EH (cell line): ENCODE results near the gene NANOS3.

Experiments used
- DNase-seq: peaks from one replicate; pipeline ENCODE4 v3.0.0-alpha.2; 2015; ENCODE audit warnings: low read depth

NANOS3 gene

DNA sequence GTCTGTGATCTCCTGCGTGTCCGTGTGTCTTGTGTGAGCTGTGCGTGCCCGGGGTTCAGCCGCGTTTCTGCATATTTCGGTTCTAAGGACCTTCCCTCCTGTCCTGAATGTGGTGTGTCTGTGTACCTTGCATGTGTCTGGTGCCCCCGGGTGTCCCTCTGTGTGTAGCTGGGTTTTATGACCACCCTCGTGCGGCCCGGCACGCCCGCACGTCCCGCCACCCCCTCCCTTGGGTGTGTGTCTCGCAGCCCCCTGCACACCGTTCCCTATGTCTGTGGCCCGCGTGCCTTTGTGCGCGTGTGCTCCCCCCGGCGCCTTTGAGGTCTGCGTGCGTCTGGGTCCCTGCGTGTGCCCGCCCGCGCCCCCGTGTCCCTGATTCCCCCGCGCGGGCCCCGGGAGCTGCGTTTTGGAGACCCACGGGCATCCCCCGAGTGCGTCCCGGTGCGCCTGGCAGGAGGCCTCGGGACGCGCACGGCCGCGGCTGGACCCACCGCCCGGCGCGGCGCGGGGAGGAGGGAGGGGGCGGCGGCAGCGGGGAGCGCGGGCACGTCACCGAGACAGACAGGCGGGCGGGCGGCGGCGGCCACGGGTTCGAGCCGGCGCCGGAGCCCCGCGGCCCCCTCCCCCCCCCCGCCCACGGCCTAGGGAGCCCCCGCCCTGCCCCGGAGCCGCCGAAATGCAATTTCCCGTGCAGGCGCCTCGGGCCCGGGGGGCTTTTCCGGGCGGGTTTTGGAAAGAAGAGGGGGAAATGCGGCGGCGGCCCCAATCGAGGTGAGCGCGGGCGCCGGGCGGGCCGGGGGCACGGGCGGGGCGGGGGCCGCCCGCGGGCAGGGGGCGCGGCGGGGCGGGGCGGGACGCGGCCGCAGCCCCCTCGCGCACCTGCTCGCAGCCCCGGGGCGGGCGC is 12.0 kb upstream of the NANOS3 start:
- DNase-seq = no peak

DNA sequence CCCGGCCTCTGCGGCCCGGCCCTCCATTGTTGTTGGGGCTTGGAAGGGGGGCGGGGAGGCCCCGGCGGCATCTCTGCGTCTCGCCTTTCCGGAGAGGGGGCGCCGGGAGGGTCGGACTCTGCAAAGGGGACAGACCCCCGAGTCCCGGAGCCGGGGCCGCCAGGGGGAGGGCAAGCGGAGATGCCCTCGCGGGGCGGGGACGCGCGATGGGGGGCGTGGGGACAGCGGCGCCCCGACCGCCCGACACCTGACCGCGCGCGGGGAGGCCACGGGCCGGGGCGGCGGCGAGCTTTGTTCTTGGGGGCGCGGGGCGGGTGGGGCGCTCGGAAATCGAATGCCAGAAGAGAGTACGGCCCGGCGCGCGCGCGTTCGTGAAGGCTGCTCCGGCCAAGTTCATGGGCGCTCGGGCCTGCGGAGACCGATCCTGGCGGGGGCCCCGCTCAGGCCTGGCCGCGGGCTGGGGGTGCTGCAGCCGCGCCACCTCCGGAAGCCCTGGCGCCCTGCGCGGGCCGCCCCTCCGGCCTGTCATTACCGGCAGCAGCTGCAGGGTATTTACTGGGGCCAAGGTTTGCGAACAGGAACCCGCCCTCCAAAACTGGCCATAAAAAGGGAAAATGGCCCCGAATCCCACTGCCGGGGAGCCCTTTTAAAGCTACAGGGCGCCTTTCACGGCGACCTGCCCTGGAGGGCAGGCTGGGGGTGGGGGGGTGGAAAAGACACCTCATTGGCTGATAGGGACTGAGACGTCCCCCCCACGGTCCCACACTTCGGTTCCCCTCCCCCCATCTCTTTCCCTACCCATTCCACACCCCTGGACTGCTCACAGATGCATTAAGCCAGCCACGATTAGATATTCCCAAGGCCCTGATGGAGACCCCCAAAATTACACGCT is 11.1 kb upstream of the NANOS3 start:
- DNase-seq = no peak

GRCh38 chr19:13866463-13867046 is 10.4 kb upstream of the NANOS3 start:
- DNase-seq = no peak

GRCh38 chr19:13868663-13869062 is 8.3 kb upstream of the NANOS3 start:
- no peak for DNase-seq

DNA sequence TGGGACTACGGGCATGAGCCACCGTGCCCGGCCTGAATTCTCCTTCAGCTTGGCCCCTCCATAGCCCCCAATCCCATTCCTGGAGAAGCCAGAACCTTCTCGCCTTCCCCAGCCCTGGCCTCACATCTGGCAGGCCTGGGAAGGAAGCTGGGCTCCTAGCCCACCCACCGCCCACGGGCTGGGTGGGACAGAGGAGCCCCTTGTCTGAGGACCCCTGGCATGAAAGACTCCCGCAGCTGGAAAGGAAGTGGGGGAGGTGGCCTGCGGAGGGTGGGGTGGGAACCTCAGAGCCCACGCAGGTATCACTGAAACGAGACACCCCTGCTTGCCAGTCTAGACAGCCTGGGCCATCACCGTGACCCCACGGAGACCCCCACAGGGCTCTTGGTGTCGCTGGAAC is 7.7 kb upstream of the NANOS3 start:
- DNase-seq = no peak

- no peak for DNase-seq
These were observed 6.1 kb upstream of the NANOS3 start for GRCh38 chr19:13870873-13871272.

DNA sequence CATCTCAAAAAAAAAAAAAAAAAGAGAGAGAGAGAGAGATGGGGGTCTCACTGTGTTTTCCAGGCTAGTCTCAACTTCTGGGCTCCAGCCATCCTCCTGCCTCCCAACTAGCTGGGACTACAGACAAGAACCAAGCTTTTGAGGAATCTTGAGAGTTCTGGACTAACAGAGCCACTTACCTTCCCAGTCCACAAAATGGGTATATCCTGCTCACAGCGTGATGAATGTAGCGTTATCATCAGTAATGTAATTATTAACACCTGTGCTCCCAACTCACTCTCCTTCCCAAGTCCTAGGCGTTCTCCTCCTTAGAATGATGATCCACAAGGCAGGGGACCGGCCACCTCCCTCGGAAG is 4.6 kb upstream of the NANOS3 start:
- DNase-seq = no peak

DNA sequence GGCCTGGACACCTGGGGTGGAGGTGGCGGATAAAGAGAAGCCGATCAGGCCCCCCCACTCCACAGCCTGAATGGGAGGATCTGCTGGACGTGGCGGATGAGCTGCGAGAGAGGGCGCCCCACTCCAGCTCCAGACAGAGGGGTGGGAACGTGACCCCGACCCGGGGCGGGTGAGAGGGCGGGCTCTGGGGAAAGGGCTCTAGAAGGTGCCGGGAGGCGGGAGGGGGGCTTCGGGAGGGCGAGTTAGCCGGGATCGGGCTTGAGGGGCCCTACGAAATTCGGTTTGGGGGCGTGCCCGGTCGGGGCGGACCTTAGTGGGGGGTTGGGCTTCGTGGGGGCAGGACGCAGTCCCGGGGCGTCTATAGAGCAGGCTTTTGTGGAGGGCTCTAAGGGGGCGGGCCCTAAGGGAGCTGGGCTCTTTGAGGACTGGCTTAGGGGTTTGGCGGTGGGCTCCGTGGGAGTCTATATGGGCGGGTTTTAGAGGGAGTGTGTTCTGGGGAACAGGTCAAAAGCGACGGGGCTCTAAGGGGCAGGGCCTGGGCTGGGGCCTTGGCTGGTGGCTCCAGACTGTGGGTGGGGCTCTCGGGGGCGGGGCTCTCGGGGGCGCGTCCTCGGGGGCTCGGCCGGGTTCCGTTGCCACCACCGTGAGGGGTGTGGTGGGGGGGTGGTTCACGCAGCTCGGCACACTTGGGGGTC is 4.1 kb upstream of the NANOS3 start:
- no peak for DNase-seq

GRCh38 chr19:13873834-13874515 is 3.0 kb upstream of the NANOS3 start:
- DNase-seq = peak; percentile 54

DNA sequence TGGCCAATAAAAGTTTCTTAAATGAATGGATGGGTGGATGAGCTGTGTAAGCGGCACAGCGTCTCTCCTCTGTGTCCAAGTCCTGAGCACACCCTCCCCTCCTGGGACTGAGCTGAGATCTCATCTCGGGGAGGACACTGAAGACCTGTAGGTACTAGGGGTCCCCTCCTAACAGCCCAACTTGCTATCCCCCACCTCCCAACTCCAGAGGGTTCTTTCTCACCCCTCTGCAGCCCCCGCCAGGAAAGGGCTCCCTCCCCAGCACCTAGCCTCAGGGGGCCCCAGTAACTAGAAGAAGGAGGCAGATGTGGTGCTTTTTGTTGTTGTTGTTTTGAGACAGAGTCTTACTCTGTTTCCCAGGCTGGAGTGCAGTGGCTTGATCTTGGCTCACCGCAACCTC is 1.1 kb upstream of the NANOS3 start:
- no peak for DNase-seq

GRCh38 chr19:13877303-13877702 is 369 bp downstream of the NANOS3 start:
- no peak for DNase-seq

GRCh38 chr19:13880059-13881043 is 3.4 kb downstream of the NANOS3 start:
- DNase-seq = peak; percentile 96

DNA sequence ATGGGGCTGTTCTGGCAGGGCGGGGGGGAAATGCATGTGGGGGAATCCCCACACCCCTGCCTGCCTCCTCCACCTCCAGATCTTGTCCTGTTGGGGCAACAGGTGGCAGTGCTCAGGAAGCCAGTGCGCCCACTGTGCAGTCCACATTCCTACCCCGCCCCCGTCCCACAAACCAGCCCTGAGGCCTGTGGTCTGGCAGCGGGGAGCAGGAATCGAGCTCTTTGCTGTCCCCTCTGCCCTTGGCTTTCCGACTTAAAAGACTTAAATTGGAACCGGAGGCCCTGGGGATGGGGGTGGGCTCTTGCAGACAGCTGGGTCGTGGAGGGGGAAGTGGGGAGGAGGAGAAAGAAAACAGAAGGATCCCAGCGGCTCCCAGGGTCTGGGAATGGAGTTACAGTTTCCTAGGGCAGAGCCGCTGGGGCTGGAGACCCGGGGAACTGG is 4.3 kb downstream of the NANOS3 start:
- DNase-seq = peak; percentile 40

DNA sequence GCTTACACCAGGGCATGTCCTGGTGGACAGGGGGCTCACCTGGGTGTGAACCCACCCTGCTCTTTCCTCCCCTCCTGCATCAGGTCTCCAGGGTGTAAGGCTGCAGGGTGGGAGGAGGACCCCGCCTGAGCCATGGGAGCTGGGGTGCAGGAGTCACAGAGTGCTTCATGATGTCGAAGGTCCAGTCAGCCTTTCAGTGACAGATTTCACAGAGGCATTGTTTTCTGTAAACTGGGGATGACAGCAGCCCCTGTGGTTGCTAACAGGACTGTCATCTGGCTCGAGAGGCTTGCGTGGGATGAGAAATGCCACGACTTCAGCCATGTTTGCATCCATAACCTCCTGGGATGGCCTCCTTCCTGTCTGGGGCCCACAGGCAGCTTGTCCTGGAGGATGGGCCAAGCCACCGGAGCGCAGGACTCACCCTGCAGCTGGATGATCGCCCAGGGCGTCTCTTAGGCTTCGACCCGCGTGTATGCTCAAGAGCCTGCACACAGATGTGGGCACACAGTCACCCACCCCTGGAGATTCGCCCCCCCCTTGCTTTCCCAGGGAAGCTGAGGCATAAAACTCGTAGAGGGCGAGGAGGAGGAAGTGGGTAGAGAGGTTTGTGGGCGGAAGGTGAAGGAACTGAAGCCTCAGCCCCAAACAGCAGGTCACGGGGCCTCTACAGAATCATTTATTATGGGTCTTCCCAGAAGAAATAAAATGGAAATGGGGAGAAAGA is 4.9 kb downstream of the NANOS3 start:
- peak; percentile 75 for DNase-seq

DNA sequence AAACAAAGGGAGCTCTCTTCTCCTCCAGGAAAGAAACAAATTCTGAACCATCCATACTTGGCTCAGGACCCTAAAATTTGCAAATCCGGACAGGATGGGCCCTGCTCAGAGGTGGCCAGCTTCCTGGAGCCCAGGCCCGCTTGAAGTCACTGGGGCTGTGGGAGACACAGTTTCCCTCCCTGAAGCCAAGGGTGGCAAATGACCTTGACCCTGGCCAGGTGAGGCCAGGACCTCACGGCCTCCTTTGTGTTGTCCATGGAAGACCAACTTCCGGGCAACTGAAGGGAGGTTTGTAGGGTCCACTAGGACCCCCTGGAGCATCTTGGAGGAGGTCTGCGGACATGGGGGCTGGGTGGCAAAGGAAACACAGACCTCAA is 5.5 kb downstream of the NANOS3 start:
- DNase-seq = no peak

DNA sequence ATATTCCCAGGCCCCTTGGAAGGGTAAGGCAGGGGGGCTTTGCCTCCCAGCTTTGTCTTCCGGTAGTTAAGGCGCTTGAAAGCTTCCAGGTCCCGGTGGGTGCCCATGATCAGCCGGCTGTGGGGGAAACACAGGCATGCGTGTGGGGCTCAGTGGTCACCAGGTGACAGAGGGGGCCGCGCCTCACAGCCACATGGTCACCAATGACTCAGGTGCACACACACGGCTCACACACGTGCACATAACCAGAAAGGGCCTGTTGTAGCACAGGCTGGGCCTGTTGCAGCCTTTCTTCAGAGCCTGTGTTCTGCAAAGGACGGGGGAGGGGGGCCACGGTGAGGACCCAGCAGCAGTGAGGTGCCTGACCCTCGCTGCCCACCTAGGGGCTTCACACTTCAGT is 5.9 kb downstream of the NANOS3 start:
- no peak for DNase-seq

DNA sequence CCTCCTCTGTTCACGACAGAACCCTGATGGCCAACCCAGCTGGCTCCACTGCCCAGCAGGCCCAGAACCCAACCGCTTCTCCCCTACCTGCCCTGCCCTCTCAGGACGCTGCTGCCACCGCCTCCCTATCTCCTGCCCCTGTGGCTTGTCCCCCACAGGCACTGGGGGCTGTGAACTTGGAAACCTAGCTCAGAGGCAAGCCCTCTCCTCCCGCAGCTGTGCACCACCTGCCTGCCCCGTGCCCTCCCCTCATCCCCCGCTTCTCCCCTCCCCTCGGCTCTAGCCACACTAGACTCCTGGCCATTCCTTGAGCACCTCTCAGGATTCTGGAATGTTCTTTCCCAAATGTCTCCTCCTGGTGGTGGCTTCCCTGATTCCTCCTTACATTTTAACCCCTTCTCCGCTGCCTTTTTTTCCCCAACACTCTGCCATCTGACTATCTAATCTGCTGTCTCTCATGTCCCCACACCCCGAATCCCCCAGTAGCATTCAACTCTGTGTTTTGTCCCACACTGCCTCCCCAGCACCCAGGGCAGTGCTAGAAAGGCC is 6.7 kb downstream of the NANOS3 start:
- peak; percentile 26 for DNase-seq

GRCh38 chr19:13884726-13885591 is 8.0 kb downstream of the NANOS3 start:
- DNase-seq = no peak
